ENCODE results near the gene ZGRF1. TPM values are rescaled to one million over a fixed set of nuclear protein-coding genes. Genes with fewer than 3 reads are reported as not detected.

The ZGRF1 gene
- total RNA-seq, 1 donor from 2014 or later = 20.0 TPM

DNA sequence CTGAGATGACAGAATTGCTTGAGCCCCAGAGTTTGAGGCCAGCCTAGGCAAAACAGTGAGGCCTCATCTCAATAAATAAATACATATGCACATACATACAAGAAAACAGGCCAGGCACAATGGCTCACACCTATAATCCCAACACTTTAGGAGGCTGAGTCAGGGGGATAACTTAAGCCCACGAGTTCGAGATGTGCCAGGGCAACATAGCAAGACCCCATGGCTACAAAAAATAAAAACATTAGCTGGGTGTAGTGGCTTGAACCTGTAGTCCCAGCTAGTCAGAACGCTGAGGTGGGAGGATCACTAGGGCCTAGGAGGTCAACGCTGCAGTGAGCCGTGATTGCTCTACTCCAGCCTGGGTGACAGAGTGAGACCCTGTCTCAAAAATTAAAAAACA is 69.2 kb downstream of the ZGRF1 start:
- DNase-seq (ENCODE audit: low spot score, unreplicated experiment) = no peak
- no peaks in the 10 kb centered on the region for H3K27me3 Mint-ChIP-seq
- peaks cover 6% of the 10 kb centered on the region for H3K36me3 Mint-ChIP-seq (ENCODE audit: insufficient read depth)
- H3K4me3 Mint-ChIP-seq (ENCODE audit: low read depth) = no peak overlapping the region
- no peaks in the 10 kb centered on the region for H3K9me3 Mint-ChIP-seq (ENCODE audit: low read depth)
- no peaks in the 10 kb centered on the region for H3K4me1 Mint-ChIP-seq (ENCODE audit: low read depth)
- H3K27ac Mint-ChIP-seq = no peak overlapping the region
- TF ChIP-seq, protein P1, sequence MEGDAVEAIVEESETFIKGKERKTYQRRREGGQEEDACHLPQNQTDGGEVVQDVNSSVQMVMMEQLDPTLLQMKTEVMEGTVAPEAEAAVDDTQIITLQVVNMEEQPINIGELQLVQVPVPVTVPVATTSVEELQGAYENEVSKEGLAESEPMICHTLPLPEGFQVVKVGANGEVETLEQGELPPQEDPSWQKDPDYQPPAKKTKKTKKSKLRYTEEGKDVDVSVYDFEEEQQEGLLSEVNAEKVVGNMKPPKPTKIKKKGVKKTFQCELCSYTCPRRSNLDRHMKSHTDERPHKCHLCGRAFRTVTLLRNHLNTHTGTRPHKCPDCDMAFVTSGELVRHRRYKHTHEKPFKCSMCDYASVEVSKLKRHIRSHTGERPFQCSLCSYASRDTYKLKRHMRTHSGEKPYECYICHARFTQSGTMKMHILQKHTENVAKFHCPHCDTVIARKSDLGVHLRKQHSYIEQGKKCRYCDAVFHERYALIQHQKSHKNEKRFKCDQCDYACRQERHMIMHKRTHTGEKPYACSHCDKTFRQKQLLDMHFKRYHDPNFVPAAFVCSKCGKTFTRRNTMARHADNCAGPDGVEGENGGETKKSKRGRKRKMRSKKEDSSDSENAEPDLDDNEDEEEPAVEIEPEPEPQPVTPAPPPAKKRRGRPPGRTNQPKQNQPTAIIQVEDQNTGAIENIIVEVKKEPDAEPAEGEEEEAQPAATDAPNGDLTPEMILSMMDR (IDR thresholded peaks at IDR 0.05; ENCODE audit: unreplicated experiment) = no peak

DNA sequence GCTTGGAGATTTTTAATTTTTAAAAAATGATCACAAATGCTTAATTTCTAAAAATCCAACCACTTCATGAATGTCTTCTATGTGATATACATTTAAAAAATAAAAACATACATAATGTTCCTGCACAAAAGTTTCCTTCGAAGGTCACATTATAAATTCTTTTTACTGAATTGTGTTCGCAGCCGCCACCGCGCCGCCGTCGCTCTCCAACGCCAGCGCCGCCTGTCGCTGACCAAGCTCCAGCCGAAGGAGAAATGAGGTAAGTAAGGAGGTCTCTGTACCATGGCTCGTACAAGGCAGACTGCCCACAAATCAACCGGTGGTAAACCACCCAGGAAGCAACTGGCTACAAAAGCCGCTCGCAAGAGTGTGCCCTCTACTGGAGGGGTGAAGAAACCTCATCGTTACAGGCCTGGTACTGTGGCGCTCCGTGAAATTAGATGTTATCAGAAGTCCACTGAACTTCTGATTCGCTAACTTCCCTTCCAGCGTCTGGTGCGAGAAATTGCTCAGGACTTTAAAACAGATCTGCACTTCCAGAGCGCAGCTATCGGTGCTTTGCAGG is 71.9 kb downstream of the ZGRF1 start:
- DNase-seq (ENCODE audit: low spot score, unreplicated experiment) = no peak
- TF ChIP-seq, protein P1 (IDR thresholded peaks at IDR 0.05; ENCODE audit: unreplicated experiment) = no peak

DNA sequence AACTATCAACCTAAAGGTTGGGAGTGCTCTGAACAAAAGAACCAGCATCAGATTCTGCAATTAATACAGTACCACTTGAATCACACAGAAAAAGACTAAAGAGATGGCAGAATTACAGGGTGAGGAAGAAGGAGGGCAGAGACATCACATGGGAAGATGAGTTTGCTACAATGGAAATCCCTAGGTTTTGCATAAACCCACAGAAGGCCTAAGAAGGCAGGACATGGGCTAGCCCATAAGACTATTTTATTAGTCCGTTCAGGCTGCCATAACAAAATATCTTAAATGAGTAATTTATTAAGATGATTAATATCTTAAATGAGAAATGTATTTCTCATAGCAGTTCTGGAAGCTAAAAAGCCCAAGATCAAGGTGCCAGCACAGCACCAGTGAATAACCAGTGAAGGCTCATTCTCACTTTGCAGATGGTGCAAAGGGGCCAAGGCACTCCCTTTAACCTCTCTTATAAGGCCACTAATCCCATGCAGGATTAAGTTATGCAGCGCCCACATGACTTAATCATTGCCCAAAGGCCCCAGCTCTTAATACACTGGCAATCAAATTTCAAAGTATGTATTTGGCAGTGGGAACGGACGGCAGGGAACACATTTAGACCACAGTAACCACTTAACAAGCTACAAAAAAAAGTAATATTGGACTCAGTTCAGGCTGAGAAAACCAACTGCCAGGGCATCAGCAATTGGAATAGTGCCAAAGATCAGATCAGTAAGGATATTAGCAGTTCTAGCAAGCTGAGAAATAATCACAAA is 73.1 kb downstream of the ZGRF1 start:
- H3K27ac Mint-ChIP-seq = no peak overlapping the region
- H3K36me3 Mint-ChIP-seq (ENCODE audit: insufficient read depth) = peaks cover 6% of the 10 kb centered on the region
- no peaks in the 10 kb centered on the region for H3K9me3 Mint-ChIP-seq (ENCODE audit: low read depth)
- TF ChIP-seq, protein P1 (IDR thresholded peaks at IDR 0.05; ENCODE audit: unreplicated experiment) = no peak
- H3K4me1 Mint-ChIP-seq (ENCODE audit: low read depth) = no peaks in the 10 kb centered on the region
- H3K4me3 Mint-ChIP-seq (ENCODE audit: low read depth) = no peak overlapping the region
- no peaks in the 10 kb centered on the region for H3K27me3 Mint-ChIP-seq
- no peak for DNase-seq (ENCODE audit: low spot score, unreplicated experiment)

More for the DNA sequence above, 71.9 kb downstream of the ZGRF1 start:
- Mint-ChIP-seq H3K9me3 (ENCODE audit: low read depth) (no peaks in the 10 kb centered on the region), H3K36me3 (ENCODE audit: insufficient read depth) (peaks cover 6% of the 10 kb centered on the region), H3K4me3 (ENCODE audit: low read depth) (no peak overlapping the region), H3K27me3 (no peaks in the 10 kb centered on the region), H3K4me1 (ENCODE audit: low read depth) (no peaks in the 10 kb centered on the region), H3K27ac (no peak overlapping the region)

DNA sequence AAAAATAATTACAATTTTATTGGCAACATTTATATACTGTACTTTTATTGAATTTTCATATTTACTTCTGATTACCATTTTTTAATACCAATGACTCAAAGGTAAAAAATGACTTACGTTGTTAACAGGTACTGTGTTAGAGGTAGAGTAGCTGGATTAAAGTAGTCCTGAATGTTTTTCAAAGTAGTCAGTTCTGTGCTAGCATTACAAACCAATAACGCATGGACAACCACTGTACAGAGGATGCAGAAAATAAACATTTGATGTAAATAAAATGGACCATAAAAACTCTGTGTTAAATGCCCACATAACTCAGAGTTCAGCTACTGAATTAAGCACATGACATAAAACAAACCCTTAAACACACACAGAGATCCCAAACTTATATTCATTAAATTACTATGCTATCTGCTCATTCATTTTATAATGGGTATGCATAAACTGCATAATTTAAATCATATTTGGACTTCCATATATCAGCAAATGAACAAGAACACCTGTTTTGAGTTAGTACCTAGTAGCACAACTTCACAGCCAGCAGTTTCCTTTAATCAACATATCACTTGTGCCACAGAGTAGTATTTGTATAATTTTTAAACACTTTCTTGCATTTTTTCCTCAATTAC is 74.3 kb downstream of the ZGRF1 start:
- Mint-ChIP-seq H3K27me3 (no peaks in the 10 kb centered on the region), H3K4me1 (ENCODE audit: low read depth) (no peaks in the 10 kb centered on the region), H3K36me3 (ENCODE audit: insufficient read depth) (peaks cover 3% of the 10 kb centered on the region), H3K9me3 (ENCODE audit: low read depth) (no peaks in the 10 kb centered on the region), H3K27ac (no peak overlapping the region), H3K4me3 (ENCODE audit: low read depth) (no peak overlapping the region)
- TF ChIP-seq, protein P1 (IDR thresholded peaks at IDR 0.05; ENCODE audit: unreplicated experiment) = no peak
- no peak for DNase-seq (ENCODE audit: low spot score, unreplicated experiment)

DNA sequence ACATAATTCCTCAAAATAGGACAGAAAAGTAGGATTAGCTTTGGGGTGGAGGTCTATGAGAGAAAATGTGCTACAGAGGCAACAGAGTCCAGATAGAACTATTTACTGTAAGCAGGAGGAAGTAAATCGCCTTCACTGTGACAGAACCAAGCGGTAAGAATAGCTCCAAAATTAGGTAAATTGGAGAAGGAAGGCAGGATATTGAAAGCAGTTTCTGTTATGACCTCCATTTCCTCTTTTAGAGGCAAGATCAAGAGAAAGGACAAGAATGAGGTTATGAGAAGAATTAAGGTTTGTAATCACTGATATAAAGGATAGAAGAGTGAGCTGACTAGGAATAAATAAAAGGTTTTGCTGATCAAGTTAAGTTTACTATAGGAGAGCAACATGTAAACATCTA is 76.6 kb downstream of the ZGRF1 start:
- Mint-ChIP-seq H3K27ac (no peak overlapping the region), H3K4me3 (ENCODE audit: low read depth) (no peak overlapping the region), H3K27me3 (no peaks in the 10 kb centered on the region), H3K36me3 (ENCODE audit: insufficient read depth) (no peaks in the 10 kb centered on the region), H3K9me3 (ENCODE audit: low read depth) (no peaks in the 10 kb centered on the region), H3K4me1 (ENCODE audit: low read depth) (no peaks in the 10 kb centered on the region)
- TF ChIP-seq, protein P1 (IDR thresholded peaks at IDR 0.05; ENCODE audit: unreplicated experiment) = no peak
- DNase-seq (ENCODE audit: low spot score, unreplicated experiment) = no peak
